ENCODE results near the gene SEMA5A.
A peak's percentile ranks its signal among the peaks of the same experiment; 100 is the strongest.

The SEMA5A gene

GRCh38 chr5:9148242-9148641 is 397.6 kb downstream of the SEMA5A start:
- DNase-seq, result no peak

- DNase-seq, result no peak
Measured at GRCh38 chr5:9140711-9141110, 405.2 kb downstream of the SEMA5A start.

- no peak for DNase-seq
Measured at GRCh38 chr5:9140202-9140601, 405.7 kb downstream of the SEMA5A start.

- no peak for DNase-seq
Measured at GRCh38 chr5:9139344-9139743, 406.5 kb downstream of the SEMA5A start.

GRCh38 chr5:9128136-9128535 is 417.7 kb downstream of the SEMA5A start:
- DNase-seq, result no peak

- DNase-seq, result no peak
Measured at GRCh38 chr5:9126490-9126889, 419.4 kb downstream of the SEMA5A start.

- no peak for DNase-seq
Measured at GRCh38 chr5:9125852-9126251, 420.0 kb downstream of the SEMA5A start.

GRCh38 chr5:9124838-9125237 is 421.0 kb downstream of the SEMA5A start:
- no peak for DNase-seq

- no peak for DNase-seq
Measured at GRCh38 chr5:9124071-9124470, 421.8 kb downstream of the SEMA5A start.

- DNase-seq, result no peak
Measured at GRCh38 chr5:9122528-9122927, 423.3 kb downstream of the SEMA5A start.

GRCh38 chr5:9121597-9121996 is 424.3 kb downstream of the SEMA5A start:
- no peak for DNase-seq

GRCh38 chr5:9118852-9119251 is 427.0 kb downstream of the SEMA5A start:
- DNase-seq, result no peak

GRCh38 chr5:9115093-9115492 is 430.8 kb downstream of the SEMA5A start:
- DNase-seq, result no peak

- no peak for DNase-seq
Measured at GRCh38 chr5:9112520-9113291, 433.2 kb downstream of the SEMA5A start.

GRCh38 chr5:9108162-9108561 is 437.7 kb downstream of the SEMA5A start:
- DNase-seq, result peak; percentile 36

GRCh38 chr5:9105851-9106250 is 440.0 kb downstream of the SEMA5A start:
- no peak for DNase-seq

GRCh38 chr5:9104571-9105339 is 441.1 kb downstream of the SEMA5A start:
- peak; percentile 31 for DNase-seq

GRCh38 chr5:9103290-9103689 is 442.6 kb downstream of the SEMA5A start:
- DNase-seq, result no peak

- no peak for DNase-seq
Measured at GRCh38 chr5:9099689-9100088, 446.2 kb downstream of the SEMA5A start.

GRCh38 chr5:9098990-9099389 is 446.9 kb downstream of the SEMA5A start:
- no peak for DNase-seq

GRCh38 chr5:9094582-9094981 is 451.3 kb downstream of the SEMA5A start:
- peak; percentile 47 for DNase-seq

GRCh38 chr5:9091896-9092662 is 453.8 kb downstream of the SEMA5A start:
- DNase-seq, result no peak

GRCh38 chr5:9090381-9091026 is 455.4 kb downstream of the SEMA5A start:
- no peak for DNase-seq
